HCT116 (cell line): Measurements from ENCODE around the gene SNAPC2. TPM values are rescaled to one million over a fixed set of nuclear protein-coding genes. Genes with fewer than 3 reads are reported as not detected.

Experiments
- ATAC-seq: fragments of 200-7000 bp; cut with Tn5 transposase; 2 replicates; pipeline ENCODE4 v1.9.1; 2020; ENCODE audit warnings: mild to moderate bottlenecking, moderate library complexity
- BruUV-seq: library from RNA; stranded (reverse); fragments of 400-500 nt; replicated peaks from 2 replicates; lab custom pipeline; 2021; lab: Mats Ljungman, UMichigan
- CTCF ChIA-PET: fragments of 300-600 bp; sonication (Branson Sonifier 250); formaldehyde crosslinking; loops from one replicate; lab custom pipeline; 2021; ENCODE audit warnings: antibody characterized with exemption; lab: Charles Lee
- POLR2A ChIA-PET: fragments of 300-600, 350-600 bp; sonication (Branson Sonifier 250); formaldehyde crosslinking; loops from one replicate; lab custom pipeline; 2021; ENCODE audit warnings: antibody characterized with exemption; lab: Charles Lee
- RAD21 ChIA-PET, 2 experiments: fragments of 300-600 bp; sonication (Branson Sonifier 250); formaldehyde crosslinking; loops; one replicate each; lab custom pipeline; 2023; ENCODE audit warnings: low total read pairs in 2 of 2; ENCODE audit not compliant: uncharacterized antibody in 2 of 2, unreplicated experiment in 2 of 2, low non-redundant PET in 1 of 2; lab: Charles Lee
- DNase-seq: peaks from one replicate; pipeline ENCODE4 v3.0.0-alpha.2; 2010; ENCODE audit warnings: low read depth, low spot score
- H2AFZ ChIP-seq: fragments of 200-600 bp; shearing (Covaris generic), sonication (generic); 2 replicates; pipeline ENCODE4 v1.6.1; 2017; ENCODE audit warnings: low read depth, mixed run types, mixed read lengths, antibody characterized with exemption, low read length; ENCODE audit not compliant: poor library complexity, severe bottlenecking
- H3K27ac ChIP-seq: 2 replicates; pipeline ENCODE4 v1.5.1; 2012; ENCODE audit warnings: low read depth, low read length
- H3K27me3 ChIP-seq: fragments of 200-600 bp; sonication (generic); 2 replicates; pipeline ENCODE4 v1.6.1; 2016; ENCODE audit warnings: mixed run types, low read length, mixed read lengths; ENCODE audit not compliant: insufficient read depth
- H3K36me3 ChIP-seq, 2 experiments: fragments of 200-500 bp in 1 of 2; fragments of 200-600 bp in 1 of 2; sonication (Bioruptor generic) in 1 of 2; sonication (generic) in 1 of 2; 2 replicates each; pipeline versions ENCODE4 v1.5.1 to v1.6.1; 2014 to 2016; ENCODE audit warnings: low read length in 2 of 2, inconsistent platforms in 1 of 2, mixed read lengths in 1 of 2, mixed run types in 1 of 2; ENCODE audit not compliant: insufficient read depth in 2 of 2, control insufficient read depth in 1 of 2
- H3K4me1 ChIP-seq, 2 experiments: fragments of 200-600 bp in 1 of 2; sonication (generic) in 1 of 2; 2 replicates each; pipeline versions ENCODE4 v1.5.1 to v1.6.1; 2012 to 2017; ENCODE audit warnings: low read length in 2 of 2, inconsistent platforms in 1 of 2, mild to moderate bottlenecking in 1 of 2, mixed read lengths in 1 of 2, mixed run types in 1 of 2, moderate library complexity in 1 of 2; ENCODE audit not compliant: insufficient read depth in 2 of 2, control insufficient read depth in 1 of 2
- H3K4me2 ChIP-seq: fragments of 200-600 bp; sonication (generic); 2 replicates; pipeline ENCODE4 v1.6.1; 2017; ENCODE audit warnings: mixed run types, low read length, mixed read lengths
- H3K4me3 ChIP-seq, 2 experiments: fragments of 200-600 bp in 1 of 2; sonication (generic) in 1 of 2; replicated peaks in 1 of 2; 2 replicates each; pipeline ENCODE4 v1.5.1; 2011 to 2016; ENCODE audit warnings: low read length in 2 of 2, control low read depth in 1 of 2, low read depth in 1 of 2, mild to moderate bottlenecking in 1 of 2, mixed read lengths in 1 of 2, mixed run types in 1 of 2
- H3K79me2 ChIP-seq: fragments of 200-600 bp; sonication (generic); 2 replicates; pipeline ENCODE4 v1.6.1; 2017; ENCODE audit warnings: mild to moderate bottlenecking, mixed run types, low read length, moderate library complexity, mixed read lengths; ENCODE audit not compliant: insufficient read depth
- H3K9ac ChIP-seq: fragments of 200-600 bp; sonication (generic); 2 replicates; pipeline ENCODE4 v1.6.1; 2016; ENCODE audit warnings: low read length, mixed read lengths
- H3K9me2 ChIP-seq: fragments of 200-600 bp; sonication (generic), shearing (Covaris generic); 2 replicates; pipeline ENCODE4 v1.6.1; 2017; ENCODE audit warnings: mixed run types, mild to moderate bottlenecking, moderate library complexity; ENCODE audit not compliant: insufficient read depth
- H3K9me3 ChIP-seq, 2 experiments: fragments of 200-500 bp in 1 of 2; fragments of 200-600 bp in 1 of 2; sonication (Bioruptor generic) in 1 of 2; sonication (generic) in 1 of 2; 2 replicates each; pipeline ENCODE4 v1.6.1; 2014 to 2017; ENCODE audit warnings: low read length in 2 of 2, mixed read lengths in 2 of 2, inconsistent platforms in 1 of 2, low read depth in 1 of 2, mild to moderate bottlenecking in 1 of 2, mixed run types in 1 of 2, moderate library complexity in 1 of 2; ENCODE audit not compliant: control insufficient read depth in 1 of 2, insufficient read depth in 1 of 2
- H4K20me1 ChIP-seq: fragments of 200-600 bp; sonication (generic), shearing (Covaris generic); 2 replicates; pipeline ENCODE4 v1.6.1; 2017; ENCODE audit warnings: mixed run types, mild to moderate bottlenecking, moderate library complexity; ENCODE audit not compliant: insufficient read depth
- ELF1 ChIP-seq: IDR thresholded peaks from 2 replicates; pipeline ENCODE4 v1.6.1; 2012; ENCODE audit warnings: low read depth, borderline replicate concordance
- EZH2 ChIP-seq: fragments of 200-600 bp; sonication (generic); IDR thresholded peaks from 2 replicates; pipeline ENCODE4 v1.6.1; 2017; ENCODE audit warnings: antibody characterized with exemption, mixed run types
- EZH2phosphoT487 ChIP-seq: fragments of 200-600 bp; IDR thresholded peaks from 2 replicates; pipeline ENCODE4 v1.6.1; 2018; ENCODE audit warnings: antibody characterized with exemption, borderline replicate concordance
- JUND ChIP-seq: IDR thresholded peaks from 2 replicates; pipeline ENCODE4 v1.6.1; 2012
- SRF ChIP-seq: IDR thresholded peaks from 2 replicates; pipeline ENCODE4 v1.6.1; 2012; ENCODE audit warnings: low read depth
- TCF7L2 ChIP-seq: IDR thresholded peaks from 2 replicates; pipeline ENCODE4 v1.7.0; 2011; ENCODE audit warnings: borderline replicate concordance, inconsistent platforms; ENCODE audit not compliant: insufficient read depth, insufficient read length; ENCODE audit errors: extremely low read depth
- ZFX ChIP-seq: fragments of 450-650 bp; IDR thresholded peaks from 2 replicates; pipeline ENCODE4 v1.6.1; 2017
- intact Hi-C: fragments of 100-400 bp; cut with micrococcal nuclease; formaldehyde crosslinking; loops from 2 replicates; pipeline ENCODE4 v1.10.0; 2022
- total RNA-seq: library from RNA; stranded (reverse); gene quantifications from one replicate; pipeline ENCODE4 v1.2.1, GENCODE V29; 2021; ENCODE audit not compliant: unreplicated experiment
- TF ChIP-seq, protein P1 (sequence below): IDR thresholded peaks from 2 replicates; pipeline ENCODE4 v1.6.1; 2012

Gene SNAPC2
- total RNA-seq, 1 experiment from 2014 or later: 42.9 TPM

- Histone ChIP-seq H3K4me2 (no peak overlapping the region), H4K20me1 (no peaks in the 10 kb centered on the region), H3K4me3 (no peak overlapping the region), H3K9me2 (no peaks in the 10 kb centered on the region), H3K9me3 (no peaks in the 10 kb centered on the region), H3K27ac (no peak overlapping the region), H3K79me2 (peaks cover 38% of the 10 kb centered on the region), H3K36me3 (peaks cover 5 to 6% of the 10 kb centered on the region in 2 experiments; a peak in 3 of 4 replicates), H3K27me3 (no peaks in the 10 kb centered on the region), H3K9ac (no peak overlapping the region), H3K4me1 (peaks cover 0 to 7% of the 10 kb centered on the region in 2 experiments; a peak in 2 of 4 replicates), H2AFZ (no peak overlapping the region)
- intact Hi-C loops: no loop called here
- POLR2A ChIA-PET: no interaction called here
- no peak for TF ChIP-seq SRF
- TF ChIP-seq, protein P1, sequence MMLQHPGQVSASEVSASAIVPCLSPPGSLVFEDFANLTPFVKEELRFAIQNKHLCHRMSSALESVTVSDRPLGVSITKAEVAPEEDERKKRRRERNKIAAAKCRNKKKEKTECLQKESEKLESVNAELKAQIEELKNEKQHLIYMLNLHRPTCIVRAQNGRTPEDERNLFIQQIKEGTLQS: no peak
- TF ChIP-seq ELF1: no peak
- TF ChIP-seq TCF7L2: no peak
- TF ChIP-seq JUND: no peak
- no peak for TF ChIP-seq ZFX
- CTCF ChIA-PET: interaction anchor here (1.3 kb wide), 1 partner anchor 10 kb away, joined by 5 read pairs; the partner anchor contains the start of gene SNAPC2
- RAD21 ChIA-PET: no interaction called here
- BruUV-seq: no TSS peak
- DNase-seq: no peak
- ATAC-seq: no peak
These were observed 9.6 kb upstream of the SNAPC2 start for GRCh38 chr19:7910321-7911161.

DNA sequence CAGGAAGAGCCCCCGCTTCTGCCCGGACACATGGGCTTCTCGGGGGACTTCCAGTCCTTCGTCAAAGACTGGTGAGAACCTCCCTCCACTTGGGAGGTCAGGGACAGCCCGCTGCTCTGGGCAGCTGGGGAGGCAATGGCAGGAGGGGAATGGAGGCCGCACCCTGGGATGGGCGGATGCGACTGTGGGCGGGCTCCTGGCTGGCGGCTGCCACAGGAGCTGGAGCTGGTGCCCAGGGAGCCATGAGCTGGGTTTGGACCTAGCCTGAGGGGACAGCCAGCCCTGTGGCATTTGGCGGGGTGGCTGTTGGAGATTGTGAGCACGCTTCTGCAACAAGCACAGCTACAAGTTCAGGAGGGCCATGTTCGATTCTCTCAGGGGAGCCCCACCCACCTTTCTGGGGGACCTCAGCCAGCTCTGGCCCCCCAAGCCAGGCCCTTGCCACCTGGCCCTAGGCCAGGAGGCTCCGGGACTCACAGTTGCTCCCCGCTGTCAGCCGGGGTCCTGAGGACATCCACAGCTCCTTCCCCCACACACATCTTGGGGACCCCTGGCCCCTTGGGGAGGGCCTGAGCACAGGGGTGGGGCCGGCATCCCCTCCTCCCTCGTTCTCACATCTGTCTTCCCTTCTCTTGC is 8.5 kb upstream of the SNAPC2 start:
- no peak overlapping the region for H2AFZ ChIP-seq
- H4K20me1 ChIP-seq: no peaks in the 10 kb centered on the region
- no peak overlapping the region for H3K27ac ChIP-seq
- POLR2A ChIA-PET: no interaction called here
- CTCF ChIA-PET: interaction anchor here (1.3 kb wide), 1 partner anchor 9 kb away, joined by 5 read pairs; the partner anchor contains the start of gene SNAPC2
- intact Hi-C loops: no loop called here
- no TSS peak for BruUV-seq
- peaks cover 5 to 18% of the 10 kb centered on the region in 2 experiments; a peak in 3 of 4 replicates for H3K4me1 ChIP-seq
- no peak overlapping the region for H3K4me2 ChIP-seq
- H3K79me2 ChIP-seq: peaks cover 27% of the 10 kb centered on the region
- DNase-seq: no peak
- H3K36me3 ChIP-seq: peaks cover 5 to 6% of the 10 kb centered on the region in 2 experiments; a peak in 3 of 4 replicates
- H3K27me3 ChIP-seq: no peaks in the 10 kb centered on the region
- RAD21 ChIA-PET: no interaction called here
- no peaks in the 10 kb centered on the region for H3K9me2 ChIP-seq
- TF ChIP-seq ELF1 (no peak), EZH2phosphoT487 (no peak), ZFX (no peak), EZH2 (no peak)
- TF ChIP-seq, all 23 proteins: peak for 0
- Histone ChIP-seq H3K4me3 (no peak overlapping the region), H3K9ac (no peak overlapping the region), H3K9me3 (no peaks in the 10 kb centered on the region)
- ATAC-seq: no peak
